Caco-2 (cell line): ENCODE measurements around the gene ZMAT5. TPM values are rescaled to one million over a fixed set of nuclear protein-coding genes. Genes with fewer than 3 reads are reported as not detected.

Experiments
- BruUV-seq: library from RNA; stranded (reverse); fragments of 400-500 nt; replicated peaks from 2 replicates; lab custom pipeline; 2021; lab: Mats Ljungman, UMichigan
- CTCF ChIA-PET: fragments of 300-600 bp; sonication (Branson Sonifier 250); formaldehyde crosslinking; loops from one replicate; lab custom pipeline; 2022; ENCODE audit warnings: antibody characterized with exemption; lab: Charles Lee
- POLR2A ChIA-PET: fragments of 300-600 bp; sonication (Branson Sonifier 250); formaldehyde crosslinking; loops from one replicate; lab custom pipeline; 2022; ENCODE audit warnings: antibody characterized with exemption; lab: Charles Lee
- DNase-seq, 2 experiments: peaks; one replicate each; pipeline versions ENCODE4 v3.0.0 to v3.0.0-alpha.2; 2020 to 2022
- H3K27me3 ChIP-seq: replicated peaks from 2 replicates; pipeline ENCODE4 v1.6.0; 2011; ENCODE audit warnings: low read length; ENCODE audit not compliant: control insufficient read depth, insufficient read depth
- H3K36me3 ChIP-seq: 2 replicates; pipeline ENCODE4 v1.5.1; 2011; ENCODE audit warnings: low read length; ENCODE audit not compliant: control insufficient read depth, insufficient read depth
- H3K4me1 ChIP-seq: fragments of 250-450 bp; sonication (Bioruptor Pico); 2 replicates; pipeline ENCODE4 v1.5.1; 2020; ENCODE audit warnings: mild to moderate bottlenecking
- H3K4me3 ChIP-seq: 2 replicates; pipeline ENCODE4 v1.5.1; 2011; ENCODE audit warnings: low read depth, mild to moderate bottlenecking, control low read depth, low read length
- H3K9me3 ChIP-seq: fragments of 250-450 bp; sonication (Bioruptor Pico); 2 replicates; pipeline ENCODE4 v1.5.1; 2020; ENCODE audit warnings: mild to moderate bottlenecking, moderate library complexity
- H3K27ac Mint-ChIP-seq: one replicate; pipeline ENCODE4 v1.8.0; 2022; ENCODE audit warnings: mixed read lengths; ENCODE audit not compliant: unreplicated experiment
- H3K27me3 Mint-ChIP-seq: one replicate; pipeline ENCODE4 v1.8.0; 2022; ENCODE audit warnings: mixed read lengths; ENCODE audit not compliant: insufficient read depth, unreplicated experiment
- H3K36me3 Mint-ChIP-seq: one replicate; pipeline ENCODE4 v1.8.0; 2022; ENCODE audit warnings: mild to moderate bottlenecking, mixed read lengths; ENCODE audit not compliant: insufficient read depth, unreplicated experiment
- H3K4me1 Mint-ChIP-seq: one replicate; pipeline ENCODE4 v1.8.0; 2022; ENCODE audit warnings: low read depth, mixed read lengths; ENCODE audit not compliant: unreplicated experiment
- H3K4me3 Mint-ChIP-seq: one replicate; pipeline ENCODE4 v1.8.0; 2022; ENCODE audit warnings: mild to moderate bottlenecking, moderate library complexity, mixed read lengths; ENCODE audit not compliant: unreplicated experiment
- H3K9me3 Mint-ChIP-seq: one replicate; pipeline ENCODE4 v1.8.0; 2022; ENCODE audit warnings: mixed read lengths; ENCODE audit not compliant: unreplicated experiment
- intact Hi-C: fragments of 100-400 bp; cut with micrococcal nuclease; formaldehyde crosslinking; loops from one replicate; pipeline ENCODE4 v1.10.0; 2022; ENCODE audit not compliant: unreplicated experiment
- total RNA-seq: library from RNA; stranded (reverse); gene quantifications from 2 replicates; pipeline ENCODE4 v1.2.3, GENCODE V29; 2022
- TF ChIP-seq, protein P1 (sequence below), 2 experiments: fragments of 200-600 bp in 1 of 2; IDR thresholded peaks; 1 replicate in 1 of 2; 2 replicates in 1 of 2; pipeline versions ENCODE4 v1.5.1 to v1.8.0; 2011 to 2022; ENCODE audit warnings: antibody characterized with exemption in 1 of 2, control low read depth in 1 of 2, inconsistent platforms in 1 of 2, low read depth in 1 of 2, low read length in 1 of 2, mild to moderate bottlenecking in 1 of 2, moderate library complexity in 1 of 2; ENCODE audit not compliant: insufficient read depth in 1 of 2, severe bottlenecking in 1 of 2, unreplicated experiment in 1 of 2

The ZMAT5 gene
- total RNA-seq, 1 experiment from 2014 or later, result 19.7 TPM

DNA sequence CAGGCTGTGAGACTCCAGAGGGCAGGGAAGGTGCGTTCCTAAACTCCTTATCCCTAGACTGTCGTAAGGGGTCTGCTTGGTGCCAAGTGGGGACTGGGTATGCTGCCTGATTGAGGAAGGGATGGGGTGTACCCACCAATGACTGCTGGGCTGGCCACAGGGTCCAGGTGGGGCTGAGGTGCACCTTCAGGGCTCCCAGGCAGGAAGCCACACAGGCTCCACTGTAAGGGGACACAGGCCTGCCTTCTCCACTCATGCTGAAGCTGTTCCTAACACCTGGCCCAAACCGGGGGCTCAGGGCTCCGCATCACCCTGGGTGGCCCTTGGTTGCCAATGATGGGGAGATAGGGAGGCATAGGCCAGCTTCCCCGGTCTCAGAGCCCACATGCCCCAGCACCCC lies 26.6 kb downstream of the ZMAT5 start:
- no peaks in the 10 kb centered on the region for H3K4me1 Mint-ChIP-seq
- Histone ChIP-seq H3K36me3 (no peaks in the 10 kb centered on the region), H3K27me3 (no peaks in the 10 kb centered on the region), H3K4me1 (no peaks in the 10 kb centered on the region), H3K4me3 (no peak overlapping the region), H3K9me3 (no peaks in the 10 kb centered on the region)
- DNase-seq, result no peak
- ChIA-PET CTCF (no interaction called here), POLR2A (no interaction called here)
- H3K4me3 Mint-ChIP-seq, result no peak overlapping the region
- intact Hi-C loops, result no loop called here
- no peaks in the 10 kb centered on the region for H3K9me3 Mint-ChIP-seq
- no peaks in the 10 kb centered on the region for H3K27me3 Mint-ChIP-seq
- TF ChIP-seq, protein P1, sequence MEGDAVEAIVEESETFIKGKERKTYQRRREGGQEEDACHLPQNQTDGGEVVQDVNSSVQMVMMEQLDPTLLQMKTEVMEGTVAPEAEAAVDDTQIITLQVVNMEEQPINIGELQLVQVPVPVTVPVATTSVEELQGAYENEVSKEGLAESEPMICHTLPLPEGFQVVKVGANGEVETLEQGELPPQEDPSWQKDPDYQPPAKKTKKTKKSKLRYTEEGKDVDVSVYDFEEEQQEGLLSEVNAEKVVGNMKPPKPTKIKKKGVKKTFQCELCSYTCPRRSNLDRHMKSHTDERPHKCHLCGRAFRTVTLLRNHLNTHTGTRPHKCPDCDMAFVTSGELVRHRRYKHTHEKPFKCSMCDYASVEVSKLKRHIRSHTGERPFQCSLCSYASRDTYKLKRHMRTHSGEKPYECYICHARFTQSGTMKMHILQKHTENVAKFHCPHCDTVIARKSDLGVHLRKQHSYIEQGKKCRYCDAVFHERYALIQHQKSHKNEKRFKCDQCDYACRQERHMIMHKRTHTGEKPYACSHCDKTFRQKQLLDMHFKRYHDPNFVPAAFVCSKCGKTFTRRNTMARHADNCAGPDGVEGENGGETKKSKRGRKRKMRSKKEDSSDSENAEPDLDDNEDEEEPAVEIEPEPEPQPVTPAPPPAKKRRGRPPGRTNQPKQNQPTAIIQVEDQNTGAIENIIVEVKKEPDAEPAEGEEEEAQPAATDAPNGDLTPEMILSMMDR (IDR thresholded peaks at IDR 0.05; ENCODE audit: insufficient read depth in 1 of 2, low read depth in 1 of 2, low read length in 1 of 2, severe bottlenecking in 1 of 2, unreplicated experiment in 1 of 2), result no peak
- no peak overlapping the region for H3K27ac Mint-ChIP-seq
- no peaks in the 10 kb centered on the region for H3K36me3 Mint-ChIP-seq
- BruUV-seq, result no TSS peak

DNA sequence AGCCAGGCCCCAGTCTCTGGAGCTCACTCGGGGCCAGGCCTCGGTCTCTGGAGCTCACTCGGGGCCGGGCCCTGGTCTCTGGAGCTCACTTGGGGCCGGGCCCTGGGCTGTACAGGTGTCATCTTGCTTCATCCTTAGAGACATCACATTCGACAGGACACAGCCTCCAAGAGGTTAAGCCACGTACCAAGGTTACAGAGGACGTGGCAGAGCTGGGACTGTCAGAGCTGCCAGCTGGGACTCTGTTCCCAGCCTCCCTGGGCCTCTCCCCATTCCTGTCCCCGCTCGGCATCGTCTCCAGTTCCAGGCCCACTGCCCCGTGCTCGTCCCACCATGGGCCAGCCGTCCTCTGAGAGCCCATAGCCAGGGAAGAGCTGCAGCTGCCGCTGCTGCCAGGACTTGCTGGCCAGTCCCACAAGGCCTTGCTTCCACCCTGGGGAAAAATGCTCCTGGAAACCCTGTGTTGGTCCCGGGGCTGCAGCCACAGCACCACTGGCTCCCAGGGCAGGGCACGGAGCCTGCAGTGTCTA lies 27.4 kb downstream of the ZMAT5 start:
- DNase-seq, result no peak
- Mint-ChIP-seq H3K4me1 (no peaks in the 10 kb centered on the region), H3K9me3 (no peaks in the 10 kb centered on the region), H3K27ac (no peak overlapping the region), H3K4me3 (no peak overlapping the region), H3K27me3 (no peaks in the 10 kb centered on the region), H3K36me3 (no peaks in the 10 kb centered on the region)
- BruUV-seq, result no TSS peak
- Histone ChIP-seq H3K4me1 (no peaks in the 10 kb centered on the region), H3K9me3 (no peaks in the 10 kb centered on the region), H3K27me3 (no peaks in the 10 kb centered on the region), H3K4me3 (no peak overlapping the region), H3K36me3 (no peaks in the 10 kb centered on the region)
- intact Hi-C loops, result no loop called here
- ChIA-PET POLR2A (no interaction called here), CTCF (no interaction called here)
- TF ChIP-seq, protein P1 (IDR thresholded peaks at IDR 0.05; ENCODE audit: insufficient read depth in 1 of 2, low read depth in 1 of 2, low read length in 1 of 2, severe bottlenecking in 1 of 2, unreplicated experiment in 1 of 2), result no peak

DNA sequence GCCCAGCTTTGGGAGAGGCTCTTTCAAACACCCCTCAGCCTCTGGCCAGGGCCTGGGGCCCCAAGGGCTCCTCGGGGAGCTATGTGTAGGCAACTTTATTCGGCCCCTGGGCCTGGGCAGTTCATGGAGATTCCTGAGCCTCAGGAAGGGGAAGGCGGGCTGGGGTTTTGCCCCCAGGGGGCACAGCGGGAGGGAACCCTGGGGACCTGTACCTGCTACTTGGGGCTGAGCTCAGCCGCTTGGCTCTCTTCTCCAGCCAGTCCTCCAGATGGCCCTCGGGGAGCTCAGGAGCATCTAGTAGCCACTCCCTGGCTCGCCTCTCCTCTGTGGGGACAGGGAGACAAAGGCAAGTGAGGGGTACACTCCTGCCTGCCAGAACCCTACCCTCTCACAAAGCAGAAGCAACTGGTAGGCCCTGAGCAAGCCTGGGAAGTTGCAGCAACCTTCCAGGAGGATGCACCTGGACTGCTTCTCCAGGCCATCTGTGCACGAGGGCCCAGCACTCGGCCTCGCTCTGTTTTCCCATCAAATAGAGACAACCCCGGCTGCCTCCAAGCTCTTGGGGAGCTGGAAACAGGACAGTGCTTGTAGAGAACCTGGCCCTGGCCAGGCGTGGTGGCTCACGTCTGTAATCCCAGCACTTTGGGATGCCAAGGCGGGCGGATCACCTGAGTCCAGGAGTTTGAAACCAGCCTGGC lies 28.5 kb downstream of the ZMAT5 start:
- Histone ChIP-seq H3K4me1 (no peaks in the 10 kb centered on the region), H3K27me3 (no peaks in the 10 kb centered on the region), H3K4me3 (no peak overlapping the region), H3K9me3 (no peaks in the 10 kb centered on the region), H3K36me3 (no peaks in the 10 kb centered on the region)
- ChIA-PET CTCF (no interaction called here), POLR2A (interaction anchor here (0.5 kb wide), 1 partner anchor 96 kb away, joined by 3 read pairs; no protein-coding TSS in a partner anchor)
- Mint-ChIP-seq H3K9me3 (no peaks in the 10 kb centered on the region), H3K27me3 (no peaks in the 10 kb centered on the region), H3K36me3 (no peaks in the 10 kb centered on the region), H3K27ac (no peak overlapping the region), H3K4me3 (no peak overlapping the region), H3K4me1 (no peaks in the 10 kb centered on the region)
- intact Hi-C loops, result no loop called here
- DNase-seq, result no peak
- TF ChIP-seq, protein P1 (IDR thresholded peaks at IDR 0.05; ENCODE audit: insufficient read depth in 1 of 2, low read depth in 1 of 2, low read length in 1 of 2, severe bottlenecking in 1 of 2, unreplicated experiment in 1 of 2), result no peak
- no TSS peak for BruUV-seq
